ENCODE data around the gene MYO3B.
"Not testable (repeated sequence)": the region's sequence is repeated elsewhere in the genome, so short reads cannot be mapped to it uniquely, and the experiment has no call there.

MYO3B gene

GRCh38 chr2:170420961-170421687 lies 243.2 kb downstream of the MYO3B start:
- TF ChIP-seq, protein P1, sequence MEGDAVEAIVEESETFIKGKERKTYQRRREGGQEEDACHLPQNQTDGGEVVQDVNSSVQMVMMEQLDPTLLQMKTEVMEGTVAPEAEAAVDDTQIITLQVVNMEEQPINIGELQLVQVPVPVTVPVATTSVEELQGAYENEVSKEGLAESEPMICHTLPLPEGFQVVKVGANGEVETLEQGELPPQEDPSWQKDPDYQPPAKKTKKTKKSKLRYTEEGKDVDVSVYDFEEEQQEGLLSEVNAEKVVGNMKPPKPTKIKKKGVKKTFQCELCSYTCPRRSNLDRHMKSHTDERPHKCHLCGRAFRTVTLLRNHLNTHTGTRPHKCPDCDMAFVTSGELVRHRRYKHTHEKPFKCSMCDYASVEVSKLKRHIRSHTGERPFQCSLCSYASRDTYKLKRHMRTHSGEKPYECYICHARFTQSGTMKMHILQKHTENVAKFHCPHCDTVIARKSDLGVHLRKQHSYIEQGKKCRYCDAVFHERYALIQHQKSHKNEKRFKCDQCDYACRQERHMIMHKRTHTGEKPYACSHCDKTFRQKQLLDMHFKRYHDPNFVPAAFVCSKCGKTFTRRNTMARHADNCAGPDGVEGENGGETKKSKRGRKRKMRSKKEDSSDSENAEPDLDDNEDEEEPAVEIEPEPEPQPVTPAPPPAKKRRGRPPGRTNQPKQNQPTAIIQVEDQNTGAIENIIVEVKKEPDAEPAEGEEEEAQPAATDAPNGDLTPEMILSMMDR (conservative IDR thresholded peaks at IDR 0.05; ENCODE audit: low read depth, low read length), result no peak
- no peak overlapping the region for H3K4me3 ChIP-seq (ENCODE audit: low read length)
- no peak for DNase-seq (ENCODE audit: low read depth)

DNA sequence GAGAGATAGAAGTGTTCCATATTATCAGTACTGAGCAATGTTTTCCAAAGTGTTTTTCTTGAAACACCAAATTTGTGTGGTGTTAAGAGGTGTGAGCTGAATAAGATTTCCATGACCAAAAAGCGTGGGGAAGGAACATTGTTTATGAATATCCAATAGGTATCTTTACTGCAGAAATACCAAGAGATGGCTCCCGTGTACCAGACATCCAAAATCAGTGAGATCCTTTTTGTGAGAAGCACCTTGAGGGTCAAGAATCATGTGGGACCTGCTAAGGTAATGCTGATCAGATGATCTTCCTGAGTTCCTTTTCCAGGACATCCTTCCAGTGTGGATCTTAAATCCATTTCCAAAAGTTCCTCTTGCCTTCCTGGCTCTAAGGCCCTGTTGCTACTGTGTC lies 246.0 kb downstream of the MYO3B start:
- no peak overlapping the region for H3K4me3 ChIP-seq (ENCODE audit: low read length)
- TF ChIP-seq, protein P1 (conservative IDR thresholded peaks at IDR 0.05; ENCODE audit: low read depth, low read length), result no peak
- DNase-seq (ENCODE audit: low read depth), result no peak

DNA sequence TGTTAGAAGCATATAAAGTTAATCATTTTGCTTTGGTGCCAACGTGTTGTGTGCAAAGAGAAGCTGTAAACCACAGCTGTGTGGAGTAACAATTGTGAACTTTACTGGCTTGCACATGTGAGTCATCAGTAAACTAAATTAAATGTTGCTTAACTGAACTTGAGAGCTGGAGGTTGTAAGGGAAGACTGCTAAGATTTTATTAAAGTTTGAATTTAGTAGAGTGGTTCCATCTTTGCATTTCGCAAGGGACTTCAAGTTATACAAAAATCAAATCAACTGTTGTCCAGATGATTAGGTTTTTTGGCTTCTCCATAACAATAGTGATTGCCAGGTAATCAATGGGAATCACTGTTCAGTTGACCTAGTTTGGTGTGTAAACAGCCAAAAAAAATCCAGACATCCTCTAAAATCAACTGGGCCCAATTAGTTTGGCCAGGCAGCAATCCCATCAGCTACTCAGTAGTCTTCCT lies 247.4 kb downstream of the MYO3B start:
- TF ChIP-seq, protein P1 (conservative IDR thresholded peaks at IDR 0.05; ENCODE audit: low read depth, low read length), result no peak
- DNase-seq (ENCODE audit: low read depth), result no peak
- H3K4me3 ChIP-seq (ENCODE audit: low read length), result no peak overlapping the region

GRCh38 chr2:170428868-170429267 lies 250.9 kb downstream of the MYO3B start:
- TF ChIP-seq, protein P1 (conservative IDR thresholded peaks at IDR 0.05; ENCODE audit: low read depth, low read length), result no peak
- H3K4me3 ChIP-seq (ENCODE audit: low read length), result no peak overlapping the region
- no peak for DNase-seq (ENCODE audit: low read depth)

DNA sequence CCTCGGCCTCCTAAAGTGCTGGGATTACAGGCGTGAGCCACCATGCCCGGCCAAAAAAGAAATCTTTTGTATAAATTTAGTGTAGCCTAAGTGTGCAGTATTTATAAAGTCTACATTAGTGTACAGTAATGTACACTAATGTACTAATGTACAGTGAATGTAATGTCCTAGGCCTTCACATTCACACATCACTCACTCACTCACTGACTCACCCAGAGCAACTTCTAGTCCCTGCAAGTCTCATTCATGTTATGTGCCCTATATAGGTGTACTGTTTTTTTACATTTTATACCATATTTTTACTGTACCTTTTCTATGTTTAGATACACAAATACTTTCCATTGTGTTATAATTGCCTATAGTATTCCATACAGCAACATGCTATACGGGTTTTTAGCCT lies 254.9 kb downstream of the MYO3B start:
- TF ChIP-seq, protein P1 (conservative IDR thresholded peaks at IDR 0.05; ENCODE audit: low read depth, low read length), result no peak
- H3K4me3 ChIP-seq (ENCODE audit: low read length), result no peak overlapping the region
- DNase-seq (ENCODE audit: low read depth), result no peak

DNA sequence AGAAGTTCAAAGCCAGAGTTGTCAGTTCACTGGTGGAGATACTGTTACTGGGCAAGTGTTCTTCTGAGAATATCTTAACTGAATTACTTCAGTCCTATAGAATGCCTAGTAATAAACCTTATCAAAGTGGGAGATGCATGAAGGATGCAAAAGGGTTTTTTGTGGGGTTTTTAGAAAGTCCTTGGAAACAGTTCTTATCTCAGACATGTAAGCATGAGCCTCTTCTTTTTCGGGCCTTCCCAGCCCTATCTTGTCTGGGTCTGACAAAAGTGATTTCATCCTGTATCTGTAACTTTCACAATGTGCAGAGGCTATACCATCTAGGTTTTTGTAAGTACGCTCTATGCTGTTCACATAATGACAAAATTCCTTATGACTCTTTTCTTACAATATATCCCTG lies 255.5 kb downstream of the MYO3B start:
- H3K4me3 ChIP-seq (ENCODE audit: low read length), result no peak overlapping the region
- TF ChIP-seq, protein P1 (conservative IDR thresholded peaks at IDR 0.05; ENCODE audit: low read depth, low read length), result no peak
- DNase-seq (ENCODE audit: low read depth), result no peak

- not testable (repeated sequence) for DNase-seq (ENCODE audit: low read depth)
Measured at GRCh38 chr2:170434396-170434795, 256.4 kb downstream of the MYO3B start.

More at GRCh38 chr2:170434396-170434795, 256.4 kb downstream of the MYO3B start:
- not testable (repeated sequence) for H3K4me3 ChIP-seq (ENCODE audit: low read length)

Data from retinal pigment epithelial cell (primary cell).